DMS79 treated with DMSO at 0.1 percent for 48 hours (cell line): ENCODE results near the gene LTBP1.
"Not testable (repeated sequence)": the region's sequence is repeated elsewhere in the genome, so short reads cannot be mapped to it uniquely, and the experiment has no call there.

Source experiments
- DNase-seq: peaks from one replicate; lab custom pipeline; 2025; lab: John Stamatoyannopoulos, UW

The LTBP1 gene

GRCh38 chr2:33380719-33381118 is 434.0 kb downstream of the LTBP1 start:
- no peak for DNase-seq

- DNase-seq = no peak
Observed at GRCh38 chr2:33381301-33381858, 434.6 kb downstream of the LTBP1 start.

GRCh38 chr2:33383855-33384598 is 437.3 kb downstream of the LTBP1 start:
- DNase-seq = no peak

GRCh38 chr2:33384599-33384961 is 437.8 kb downstream of the LTBP1 start:
- DNase-seq = no peak

GRCh38 chr2:33388996-33389395 is 442.2 kb downstream of the LTBP1 start:
- no peak for DNase-seq

- not testable (repeated sequence) for DNase-seq
Observed at GRCh38 chr2:33389695-33390094, 442.9 kb downstream of the LTBP1 start.

GRCh38 chr2:33391529-33392255 is 444.9 kb downstream of the LTBP1 start:
- no peak for DNase-seq

GRCh38 chr2:33392366-33392765 is 445.6 kb downstream of the LTBP1 start:
- DNase-seq = no peak

- DNase-seq = no peak
Observed at GRCh38 chr2:33395034-33395433, 448.3 kb downstream of the LTBP1 start.

GRCh38 chr2:33395655-33396249 is 449.0 kb downstream of the LTBP1 start:
- DNase-seq = peak; percentile 3

- no peak for DNase-seq
Observed at GRCh38 chr2:33404321-33404720, 457.6 kb downstream of the LTBP1 start.

- DNase-seq = no peak
Observed at GRCh38 chr2:33406622-33407021, 459.9 kb downstream of the LTBP1 start.

GRCh38 chr2:33408109-33408508 is 461.4 kb downstream of the LTBP1 start:
- DNase-seq = no peak

- no peak for DNase-seq
Observed at GRCh38 chr2:33409417-33409955, 462.7 kb downstream of the LTBP1 start.

GRCh38 chr2:33411765-33412164 is 465.0 kb downstream of the LTBP1 start:
- DNase-seq = no peak

- no peak for DNase-seq
Observed at GRCh38 chr2:33412920-33413319, 466.2 kb downstream of the LTBP1 start.

GRCh38 chr2:33419581-33420200 is 472.9 kb downstream of the LTBP1 start:
- no peak for DNase-seq

GRCh38 chr2:33420726-33421125 is 474.0 kb downstream of the LTBP1 start:
- DNase-seq = no peak

- no peak for DNase-seq
Observed at GRCh38 chr2:33421820-33422219, 475.1 kb downstream of the LTBP1 start.

- no peak for DNase-seq
Observed at GRCh38 chr2:33425161-33425560, 478.4 kb downstream of the LTBP1 start.

GRCh38 chr2:33425586-33426031 is 478.9 kb downstream of the LTBP1 start:
- no peak for DNase-seq

GRCh38 chr2:33426666-33427231 is 480.0 kb downstream of the LTBP1 start:
- peak; percentile 13 for DNase-seq
